Activated T-cell treated with anti-CD3 and anti-CD28 coated beads, Interleukin-2, amount 50 U/mL, for 4 hours (primary cell): ENCODE data around the gene ZFYVE21. TPM values are rescaled to one million over a fixed set of nuclear protein-coding genes. Genes with fewer than 3 reads are reported as not detected.
A peak's percentile ranks its signal among the peaks of the same experiment; 100 is the strongest.

Experiments used
- ATAC-seq, 2 donors: fragments of 200-7000 bp; cut with Tn5 transposase; one replicate each; pipeline ENCODE4 v1.10.0; 2021
- DNase-seq: peaks from one replicate; pipeline ENCODE4 v3.0.0-alpha.2; 2020
- H3K27me3 Mint-ChIP-seq: one replicate; pipeline ENCODE4 v1.8.0; 2021; ENCODE audit warnings: low read depth, mixed read lengths
- H3K36me3 Mint-ChIP-seq: one replicate; pipeline ENCODE4 v1.8.0; 2022; ENCODE audit warnings: mixed read lengths; ENCODE audit not compliant: insufficient read depth
- H3K4me1 Mint-ChIP-seq: one replicate; pipeline ENCODE4 v1.8.0; 2021; ENCODE audit warnings: low read depth, mixed read lengths
- H3K4me3 Mint-ChIP-seq: one replicate; pipeline ENCODE4 v1.8.0; 2021; ENCODE audit warnings: mild to moderate bottlenecking, moderate library complexity, mixed read lengths
- H3K9me3 Mint-ChIP-seq: one replicate; pipeline ENCODE4 v1.8.0; 2021; ENCODE audit warnings: mixed read lengths
- total RNA-seq, 3 donors: library from RNA; stranded (reverse); gene quantifications; one replicate each; pipeline ENCODE4 v1.2.1, GENCODE V29; 2021

The ZFYVE21 gene
- total RNA-seq, 3 donors from 2014 or later: 13.6 to 19.1 (median 13.7) TPM

GRCh38 chr14:103739793-103740501 is 24.3 kb downstream of the ZFYVE21 start:
- Mint-ChIP-seq H3K9me3 (no peaks in the 10 kb centered on the region), H3K4me1 (no peaks in the 10 kb centered on the region), H3K36me3 (peaks cover 10% of the 10 kb centered on the region), H3K27me3 (no peaks in the 10 kb centered on the region), H3K4me3 (no peak overlapping the region)
- DNase-seq (no peak), ATAC-seq (no peak)

DNA sequence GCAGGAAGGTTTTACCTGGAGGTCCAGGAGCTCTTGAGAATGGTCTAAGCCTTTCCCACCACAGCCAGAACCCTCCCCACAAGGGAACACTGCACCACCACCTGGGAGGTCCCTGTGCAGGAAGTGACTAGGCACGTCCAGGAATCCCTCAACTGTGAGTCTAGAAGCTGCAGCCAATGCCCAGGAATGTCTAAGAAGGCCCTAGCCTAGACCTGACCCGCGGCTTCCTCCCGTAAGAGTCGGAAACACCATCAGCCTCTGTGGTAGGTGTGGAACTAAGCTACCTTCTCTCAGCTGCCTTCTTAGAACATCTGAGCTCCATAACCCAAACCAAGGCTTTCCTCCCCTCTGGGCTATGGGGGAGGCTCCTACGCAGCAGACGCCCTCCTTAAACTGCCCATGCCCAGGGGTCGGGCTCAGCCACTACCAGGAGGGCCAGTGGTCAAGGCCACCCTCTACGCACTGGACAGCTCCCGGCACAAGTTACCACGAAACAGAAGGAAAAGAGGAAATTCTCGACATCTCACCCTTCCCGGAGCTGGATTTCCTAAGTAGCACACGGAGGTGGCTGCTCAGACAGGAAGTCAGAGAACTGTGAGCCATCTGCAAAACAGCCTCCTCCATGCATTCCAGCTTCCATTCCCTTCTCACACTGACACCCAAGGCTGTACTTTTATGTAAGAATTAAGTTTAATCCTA is 25.5 kb downstream of the ZFYVE21 start:
- H3K36me3 Mint-ChIP-seq: peaks cover 10% of the 10 kb centered on the region
- no peaks in the 10 kb centered on the region for H3K27me3 Mint-ChIP-seq
- ATAC-seq: no peak
- H3K4me1 Mint-ChIP-seq: no peaks in the 10 kb centered on the region
- no peak overlapping the region for H3K4me3 Mint-ChIP-seq
- no peaks in the 10 kb centered on the region for H3K9me3 Mint-ChIP-seq
- DNase-seq: no peak

- Mint-ChIP-seq H3K4me3 (no peak overlapping the region), H3K36me3 (peaks cover 10% of the 10 kb centered on the region), H3K27me3 (no peaks in the 10 kb centered on the region), H3K9me3 (no peaks in the 10 kb centered on the region), H3K4me1 (no peaks in the 10 kb centered on the region)
- DNase-seq: no peak
- ATAC-seq: no peak
Measured at GRCh38 chr14:103741876-103742275, 26.3 kb downstream of the ZFYVE21 start.

- no peaks in the 10 kb centered on the region for H3K27me3 Mint-ChIP-seq
- DNase-seq: no peak
- no peaks in the 10 kb centered on the region for H3K4me1 Mint-ChIP-seq
- H3K4me3 Mint-ChIP-seq: no peak overlapping the region
- no peaks in the 10 kb centered on the region for H3K9me3 Mint-ChIP-seq
- H3K36me3 Mint-ChIP-seq: peaks cover 10% of the 10 kb centered on the region
- no peak for ATAC-seq
Measured at GRCh38 chr14:103742499-103743255, 27.1 kb downstream of the ZFYVE21 start.

DNA sequence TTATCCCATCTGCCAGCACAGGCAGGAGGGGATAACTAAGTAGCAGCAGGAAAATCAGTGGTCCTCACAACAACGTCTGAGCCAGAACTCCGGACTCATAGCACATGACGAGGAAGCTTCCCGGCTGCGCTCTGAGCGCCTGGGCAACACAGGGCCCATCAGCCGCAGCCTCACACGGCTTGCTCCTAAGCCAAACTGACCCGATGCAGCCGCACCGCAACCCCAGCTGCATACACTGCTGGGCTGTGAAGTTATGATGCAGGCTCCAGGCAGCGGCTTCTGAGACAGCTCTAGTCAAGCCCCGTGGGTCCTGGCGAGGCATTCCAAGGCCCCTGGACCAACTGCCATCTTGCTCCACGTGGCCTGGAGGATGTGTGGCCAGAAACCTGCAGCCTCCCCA is 28.1 kb downstream of the ZFYVE21 start:
- Mint-ChIP-seq H3K9me3 (no peaks in the 10 kb centered on the region), H3K36me3 (peaks cover 10% of the 10 kb centered on the region), H3K27me3 (no peaks in the 10 kb centered on the region), H3K4me1 (peaks cover 9% of the 10 kb centered on the region), H3K4me3 (no peak overlapping the region)
- ATAC-seq: no peak
- no peak for DNase-seq

GRCh38 chr14:103744621-103745395 is 29.2 kb downstream of the ZFYVE21 start:
- Mint-ChIP-seq H3K27me3 (no peaks in the 10 kb centered on the region), H3K9me3 (no peaks in the 10 kb centered on the region), H3K36me3 (peaks cover 9% of the 10 kb centered on the region), H3K4me1 (peaks cover 11% of the 10 kb centered on the region), H3K4me3 (no peak overlapping the region)
- ATAC-seq: no peak
- no peak for DNase-seq

DNA sequence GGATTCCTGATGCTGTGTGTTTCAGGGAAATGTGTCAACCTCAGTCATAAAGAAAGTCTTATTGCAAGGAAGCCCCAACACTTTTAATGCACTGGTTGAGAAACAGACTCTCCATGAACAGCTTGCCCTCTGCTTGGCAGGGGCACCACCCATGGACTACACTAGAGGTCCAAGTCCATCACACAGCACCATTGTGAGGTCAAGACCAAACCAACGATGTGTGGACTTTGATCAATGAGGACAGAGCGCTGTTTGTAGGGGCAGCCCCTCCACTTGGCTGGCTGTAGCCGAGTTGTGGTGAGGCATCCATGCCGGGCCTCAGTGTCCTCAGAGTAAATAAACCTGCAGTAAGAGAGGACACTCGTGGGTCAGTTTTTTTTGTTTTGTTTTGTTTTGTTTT is 29.8 kb downstream of the ZFYVE21 start:
- Mint-ChIP-seq H3K36me3 (peaks cover 9% of the 10 kb centered on the region), H3K27me3 (no peaks in the 10 kb centered on the region), H3K9me3 (no peaks in the 10 kb centered on the region), H3K4me1 (peaks cover 11% of the 10 kb centered on the region), H3K4me3 (no peak overlapping the region)
- ATAC-seq (no peak), DNase-seq (no peak)

- H3K27me3 Mint-ChIP-seq: no peaks in the 10 kb centered on the region
- DNase-seq (no peak), ATAC-seq (no peak)
- H3K4me3 Mint-ChIP-seq: no peak overlapping the region
- H3K9me3 Mint-ChIP-seq: no peaks in the 10 kb centered on the region
- peaks cover 11% of the 10 kb centered on the region for H3K4me1 Mint-ChIP-seq
- peaks cover 9% of the 10 kb centered on the region for H3K36me3 Mint-ChIP-seq
Measured at GRCh38 chr14:103746701-103747100, 31.1 kb downstream of the ZFYVE21 start.

DNA sequence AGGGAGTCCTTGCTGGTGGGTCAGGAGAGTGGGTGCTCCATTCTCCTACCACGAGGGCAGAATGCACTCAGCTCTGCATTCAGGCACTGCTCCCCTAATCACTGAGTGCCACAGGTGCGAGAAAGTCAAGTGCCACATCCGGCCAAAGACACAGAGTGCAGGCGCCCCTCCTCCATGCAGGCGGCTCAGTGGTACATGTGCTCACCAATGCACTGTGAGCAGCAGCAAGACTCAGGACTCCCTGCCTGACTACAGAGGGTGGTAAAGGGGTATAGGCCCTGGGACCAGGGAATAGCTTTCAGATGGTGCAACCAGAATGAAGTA is 32.9 kb downstream of the ZFYVE21 start:
- peaks cover 6% of the 10 kb centered on the region for H3K36me3 Mint-ChIP-seq
- DNase-seq (peak; percentile 37), ATAC-seq (peak; percentile 90 to 94)
- H3K27me3 Mint-ChIP-seq: no peaks in the 10 kb centered on the region
- H3K9me3 Mint-ChIP-seq: no peaks in the 10 kb centered on the region
- peaks cover 11% of the 10 kb centered on the region for H3K4me1 Mint-ChIP-seq
- H3K4me3 Mint-ChIP-seq: no peak overlapping the region

DNA sequence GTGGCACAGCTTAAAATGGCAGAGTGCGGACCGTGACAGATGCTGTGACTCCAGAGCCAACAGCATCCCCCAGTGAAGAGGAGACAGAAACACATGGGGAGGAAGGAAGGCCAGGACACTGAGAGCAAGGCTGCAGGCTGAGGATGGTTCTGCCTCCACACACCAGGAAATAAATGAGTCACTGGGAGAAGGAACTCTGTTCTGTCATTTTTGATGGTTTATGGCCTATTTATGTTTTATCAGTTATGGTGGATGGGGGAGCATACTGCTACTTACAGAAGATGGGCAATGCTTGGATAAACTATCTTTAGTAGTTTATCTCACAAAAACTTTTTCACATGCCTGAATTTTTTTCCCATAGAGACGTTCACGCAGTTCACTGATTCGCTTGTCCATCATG is 33.8 kb downstream of the ZFYVE21 start:
- Mint-ChIP-seq H3K9me3 (no peaks in the 10 kb centered on the region), H3K36me3 (peaks cover 4% of the 10 kb centered on the region), H3K4me3 (no peak overlapping the region), H3K27me3 (no peaks in the 10 kb centered on the region), H3K4me1 (peaks cover 11% of the 10 kb centered on the region)
- no peak for ATAC-seq
- DNase-seq: no peak

DNA sequence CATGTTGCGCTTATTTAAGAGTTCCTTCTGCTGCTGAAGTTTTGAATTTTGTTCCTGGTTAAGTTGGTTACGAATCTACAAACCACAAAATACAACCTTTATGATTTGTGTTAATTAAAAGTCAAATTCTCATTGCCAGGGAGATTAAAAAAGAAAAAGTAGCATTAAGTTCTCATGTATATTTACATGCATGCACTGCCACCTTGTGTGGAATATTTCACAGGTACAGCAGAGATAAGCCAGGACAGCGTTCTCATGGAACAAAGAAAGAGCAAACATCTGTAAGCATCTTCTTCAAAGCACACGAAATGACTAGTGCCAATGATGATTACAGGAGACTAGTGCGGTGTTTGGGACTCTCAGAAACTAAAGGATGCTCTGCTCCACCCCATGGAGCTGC is 34.2 kb downstream of the ZFYVE21 start:
- Mint-ChIP-seq H3K4me3 (no peak overlapping the region), H3K27me3 (no peaks in the 10 kb centered on the region), H3K36me3 (peaks cover 4% of the 10 kb centered on the region), H3K9me3 (no peaks in the 10 kb centered on the region), H3K4me1 (peaks cover 11% of the 10 kb centered on the region)
- DNase-seq: no peak
- no peak for ATAC-seq

DNA sequence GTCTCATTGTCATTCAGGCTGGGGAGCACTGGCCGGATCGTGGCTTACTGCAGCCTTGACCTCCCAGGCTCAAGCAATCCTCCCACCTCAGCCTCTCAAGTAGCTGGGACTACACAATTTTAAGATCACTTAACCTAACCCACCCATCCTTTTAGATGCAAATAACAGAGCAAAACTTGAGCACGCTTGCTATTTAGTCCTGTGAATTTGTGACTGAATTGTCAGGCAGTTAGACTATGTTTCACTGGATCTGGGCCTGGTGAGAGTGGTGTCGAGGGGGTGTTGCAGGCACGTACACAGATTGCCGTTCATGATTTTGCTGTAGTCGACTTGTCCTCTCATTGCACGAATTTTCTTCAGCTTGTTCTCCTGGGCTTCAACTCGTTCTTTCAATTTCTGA is 38.2 kb downstream of the ZFYVE21 start:
- ATAC-seq (no peak), DNase-seq (no peak)
- Mint-ChIP-seq H3K9me3 (no peaks in the 10 kb centered on the region), H3K36me3 (peaks cover 4% of the 10 kb centered on the region), H3K4me1 (peaks cover 2% of the 10 kb centered on the region), H3K27me3 (no peaks in the 10 kb centered on the region), H3K4me3 (no peak overlapping the region)

DNA sequence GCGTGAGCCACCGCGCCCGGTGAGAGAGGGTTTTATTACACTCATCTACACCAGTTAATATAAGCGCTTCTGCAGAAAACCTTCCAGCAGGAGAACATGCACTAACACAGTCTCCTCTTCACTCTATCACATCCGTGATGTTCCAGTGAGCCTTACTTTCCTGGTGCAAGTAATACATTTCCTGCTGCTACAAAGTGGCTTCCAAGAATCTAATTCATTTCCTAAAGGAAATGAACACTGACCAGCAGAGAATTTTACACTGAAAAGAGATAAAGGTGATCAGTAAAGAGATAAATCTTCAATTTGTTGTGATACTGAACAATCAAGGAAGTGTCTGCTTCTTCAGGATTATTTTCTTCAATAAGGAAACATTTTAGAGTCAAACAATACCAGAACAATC is 39.5 kb downstream of the ZFYVE21 start:
- H3K4me3 Mint-ChIP-seq: no peak overlapping the region
- no peaks in the 10 kb centered on the region for H3K4me1 Mint-ChIP-seq
- no peaks in the 10 kb centered on the region for H3K36me3 Mint-ChIP-seq
- H3K27me3 Mint-ChIP-seq: no peaks in the 10 kb centered on the region
- ATAC-seq (no peak), DNase-seq (no peak)
- H3K9me3 Mint-ChIP-seq: no peaks in the 10 kb centered on the region

DNA sequence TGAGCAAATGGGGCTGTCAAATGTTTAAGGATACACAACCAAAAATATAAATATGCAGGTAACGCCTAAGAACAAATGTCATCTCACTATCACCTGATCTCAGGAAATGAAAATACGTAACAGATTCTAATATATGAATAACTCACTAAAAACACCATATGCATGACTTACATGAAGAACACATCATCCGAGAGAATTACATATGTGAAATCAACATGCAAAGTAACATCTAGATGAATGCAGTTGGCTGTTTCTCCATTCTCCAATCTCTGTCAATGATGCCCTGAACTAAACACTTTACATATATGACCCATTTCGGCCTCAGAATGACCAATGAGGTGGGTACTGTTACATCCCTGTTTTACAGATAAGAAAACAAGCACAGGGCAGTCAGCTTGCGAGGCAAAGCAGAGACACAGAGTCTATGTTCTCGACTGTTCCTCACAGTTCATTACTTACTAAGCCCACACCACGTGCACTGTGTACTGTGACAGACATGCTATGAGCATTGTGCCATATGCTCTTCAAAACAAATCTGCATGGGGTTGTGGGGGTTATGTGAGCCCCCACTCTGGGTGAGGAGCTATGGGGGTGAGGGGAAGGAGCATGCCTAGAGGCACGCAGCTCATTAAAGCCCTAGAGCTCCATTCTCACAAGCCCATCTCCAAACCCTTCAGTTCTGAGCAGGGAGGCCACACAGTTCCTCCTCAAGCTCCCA is 42.6 kb downstream of the ZFYVE21 start:
- ATAC-seq (no peak), DNase-seq (no peak)
- no peaks in the 10 kb centered on the region for H3K27me3 Mint-ChIP-seq
- H3K4me1 Mint-ChIP-seq: no peaks in the 10 kb centered on the region
- H3K4me3 Mint-ChIP-seq: no peak overlapping the region
- peaks cover 3% of the 10 kb centered on the region for H3K36me3 Mint-ChIP-seq
- no peaks in the 10 kb centered on the region for H3K9me3 Mint-ChIP-seq
